ENCODE results near the gene SP110.
"Not testable (repeated sequence)": the region's sequence is repeated elsewhere in the genome, so short reads cannot be mapped to it uniquely, and the experiment has no call there.

Gene SP110

GRCh38 chr2:230130668-230131364 is 89.0 kb downstream of the SP110 start:
- no peak for DNase-seq (ENCODE audit: low read depth)
- no peak overlapping the region for H3K4me3 ChIP-seq (ENCODE audit: low read depth, low read length)
- TF ChIP-seq CTCF (IDR thresholded peaks at IDR 0.05; ENCODE audit: control insufficient read depth, extremely low read depth, insufficient read depth): no peak

- H3K4me3 ChIP-seq (ENCODE audit: low read depth, low read length): peak overlapping the region; percentile 7; the same call in 1 of the 2 replicates
- DNase-seq (ENCODE audit: low read depth): peak; percentile 14
- no peak for TF ChIP-seq CTCF (IDR thresholded peaks at IDR 0.05; ENCODE audit: control insufficient read depth, extremely low read depth, insufficient read depth)
Measured at GRCh38 chr2:230129343-230129742, 90.4 kb downstream of the SP110 start.

GRCh38 chr2:230128623-230129342 is 91.0 kb downstream of the SP110 start:
- DNase-seq (ENCODE audit: low read depth): peak; percentile 67
- TF ChIP-seq CTCF (IDR thresholded peaks at IDR 0.05; ENCODE audit: control insufficient read depth, extremely low read depth, insufficient read depth): no peak
- peak overlapping the region; percentile 7; the same call in 1 of the 2 replicates for H3K4me3 ChIP-seq (ENCODE audit: low read depth, low read length)

GRCh38 chr2:230127195-230127594 is 92.6 kb downstream of the SP110 start:
- H3K4me3 ChIP-seq (ENCODE audit: low read depth, low read length): no peak overlapping the region
- no peak for TF ChIP-seq CTCF (IDR thresholded peaks at IDR 0.05; ENCODE audit: control insufficient read depth, extremely low read depth, insufficient read depth)
- no peak for DNase-seq (ENCODE audit: low read depth)

- DNase-seq (ENCODE audit: low read depth): no peak
- no peak for TF ChIP-seq CTCF (IDR thresholded peaks at IDR 0.05; ENCODE audit: control insufficient read depth, extremely low read depth, insufficient read depth)
- no peak overlapping the region for H3K4me3 ChIP-seq (ENCODE audit: low read depth, low read length)
Measured at GRCh38 chr2:230124757-230125431, 94.9 kb downstream of the SP110 start.

- no peak for TF ChIP-seq CTCF (IDR thresholded peaks at IDR 0.05; ENCODE audit: control insufficient read depth, extremely low read depth, insufficient read depth)
- DNase-seq (ENCODE audit: low read depth): no peak
- H3K4me3 ChIP-seq (ENCODE audit: low read depth, low read length): no peak overlapping the region
Measured at GRCh38 chr2:230124235-230124634, 95.5 kb downstream of the SP110 start.

GRCh38 chr2:230120376-230120775 is 99.4 kb downstream of the SP110 start:
- not testable (repeated sequence) for DNase-seq (ENCODE audit: low read depth)

GRCh38 chr2:230119827-230120226 is 100.0 kb downstream of the SP110 start:
- DNase-seq (ENCODE audit: low read depth); H3K4me3 ChIP-seq (ENCODE audit: low read depth, low read length): not testable (repeated sequence)

More at GRCh38 chr2:230120376-230120775, 99.4 kb downstream of the SP110 start:
- H3K4me3 ChIP-seq (ENCODE audit: low read depth, low read length): not testable (repeated sequence)

Data from LNCaP clone FGC (cell line).